Measurements from ENCODE around the gene NSD1.

GRCh38 chr5:177275883-177276282, 142.3 kb downstream of the NSD1 start:
- no peak for TF ChIP-seq CTCF (IDR thresholded peaks at IDR 0.05)
- TF ChIP-seq POLR2A (IDR thresholded peaks at IDR 0.05), result no peak

Data from esophagus squamous epithelium (tissue), 4 donors.